PC-9 (cell line): ENCODE results near the gene TNFRSF1B.

ENCODE experiments used
- EZH2 ChIP-seq: fragments of 200-600 bp; sonication (generic); IDR thresholded peaks from 2 replicates; pipeline ENCODE4 v1.8.0; 2017; ENCODE audit warnings: antibody characterized with exemption, low read depth
- TF ChIP-seq, protein P1 (sequence below): fragments of 200-600 bp; sonication (generic); conservative IDR thresholded peaks from 2 replicates; pipeline ENCODE4 v1.6.1; 2017; ENCODE audit warnings: mixed run types, antibody characterized with exemption, mild to moderate bottlenecking, moderate library complexity

DNA sequence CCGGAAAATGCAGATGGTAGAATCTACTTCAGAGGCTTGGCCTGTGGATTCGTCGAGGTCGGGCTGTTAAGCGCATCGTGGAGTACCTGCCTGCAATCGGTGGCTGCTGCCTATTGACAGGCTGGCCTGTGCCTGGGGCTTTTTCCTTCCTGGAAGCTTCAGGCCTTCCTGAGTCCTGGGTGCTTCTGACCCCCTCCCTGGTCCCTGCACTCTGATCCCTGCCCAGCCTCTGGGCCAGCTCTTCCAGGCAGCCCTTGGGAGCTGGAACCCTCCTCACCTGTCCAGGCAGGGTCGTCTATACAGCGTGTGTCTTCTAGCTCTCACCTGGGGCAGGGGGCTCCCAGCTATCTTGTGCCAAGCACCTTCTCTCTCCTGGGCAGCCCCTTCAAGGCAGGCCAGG lies 40.0 kb upstream of the TNFRSF1B start:
- TF ChIP-seq, protein P1, sequence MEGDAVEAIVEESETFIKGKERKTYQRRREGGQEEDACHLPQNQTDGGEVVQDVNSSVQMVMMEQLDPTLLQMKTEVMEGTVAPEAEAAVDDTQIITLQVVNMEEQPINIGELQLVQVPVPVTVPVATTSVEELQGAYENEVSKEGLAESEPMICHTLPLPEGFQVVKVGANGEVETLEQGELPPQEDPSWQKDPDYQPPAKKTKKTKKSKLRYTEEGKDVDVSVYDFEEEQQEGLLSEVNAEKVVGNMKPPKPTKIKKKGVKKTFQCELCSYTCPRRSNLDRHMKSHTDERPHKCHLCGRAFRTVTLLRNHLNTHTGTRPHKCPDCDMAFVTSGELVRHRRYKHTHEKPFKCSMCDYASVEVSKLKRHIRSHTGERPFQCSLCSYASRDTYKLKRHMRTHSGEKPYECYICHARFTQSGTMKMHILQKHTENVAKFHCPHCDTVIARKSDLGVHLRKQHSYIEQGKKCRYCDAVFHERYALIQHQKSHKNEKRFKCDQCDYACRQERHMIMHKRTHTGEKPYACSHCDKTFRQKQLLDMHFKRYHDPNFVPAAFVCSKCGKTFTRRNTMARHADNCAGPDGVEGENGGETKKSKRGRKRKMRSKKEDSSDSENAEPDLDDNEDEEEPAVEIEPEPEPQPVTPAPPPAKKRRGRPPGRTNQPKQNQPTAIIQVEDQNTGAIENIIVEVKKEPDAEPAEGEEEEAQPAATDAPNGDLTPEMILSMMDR: no peak
- TF ChIP-seq EZH2: no peak
